HG02840 (cell line): ENCODE measurements around the gene SPDYE3.
"Not testable (repeated sequence)": the region's sequence is repeated elsewhere in the genome, so short reads cannot be mapped to it uniquely, and the experiment has no call there.

Source experiments
- ATAC-seq: cut with Tn5 transposase; IDR thresholded peaks from one replicate; pipeline ENCODE4 v1.9.1; 2021; ENCODE audit warnings: mild to moderate bottlenecking, moderate library complexity, moderate number of reproducible peaks; ENCODE audit not compliant: unreplicated experiment, low FRiP score

Gene SPDYE3

GRCh38 chr7:100348805-100349204, 41.3 kb downstream of the SPDYE3 start:
- no peak for ATAC-seq

GRCh38 chr7:100349757-100350156, 42.3 kb downstream of the SPDYE3 start:
- ATAC-seq: no peak

- no peak for ATAC-seq
These were observed 44.2 kb downstream of the SPDYE3 start for GRCh38 chr7:100351657-100352058.

GRCh38 chr7:100352230-100352781, 44.8 kb downstream of the SPDYE3 start:
- ATAC-seq: not testable (repeated sequence)

- no peak for ATAC-seq
These were observed 45.6 kb downstream of the SPDYE3 start for GRCh38 chr7:100352984-100353684.

GRCh38 chr7:100353685-100354330, 46.3 kb downstream of the SPDYE3 start:
- no peak for ATAC-seq

GRCh38 chr7:100356416-100357068, 49.0 kb downstream of the SPDYE3 start:
- no peak for ATAC-seq

GRCh38 chr7:100357131-100357561, 49.6 kb downstream of the SPDYE3 start:
- ATAC-seq: no peak

GRCh38 chr7:100358027-100358856, 50.7 kb downstream of the SPDYE3 start, which contains the start of gene PILRB:
PILRB (plus strand) TSS chr7:100358117; CDS start chr7:100358303, 186 bp downstream.
- ATAC-seq: no peak

GRCh38 chr7:100358857-100359212, 51.3 kb downstream of the SPDYE3 start:
- no peak for ATAC-seq

GRCh38 chr7:100360135-100360854, 52.8 kb downstream of the SPDYE3 start:
- ATAC-seq: no peak

GRCh38 chr7:100363098-100363497, 55.6 kb downstream of the SPDYE3 start:
- ATAC-seq: no peak

GRCh38 chr7:100363797-100364196, 56.3 kb downstream of the SPDYE3 start:
- ATAC-seq: not testable (repeated sequence)

- ATAC-seq: no peak
These were observed 57.0 kb downstream of the SPDYE3 start for GRCh38 chr7:100364480-100364879.

GRCh38 chr7:100365998-100366367, 58.5 kb downstream of the SPDYE3 start:
- ATAC-seq: not testable (repeated sequence)

GRCh38 chr7:100366411-100367250, 59.1 kb downstream of the SPDYE3 start:
- ATAC-seq: no peak

GRCh38 chr7:100367251-100367620, 59.7 kb downstream of the SPDYE3 start:
- no peak for ATAC-seq

- no peak for ATAC-seq
These were observed 60.4 kb downstream of the SPDYE3 start for GRCh38 chr7:100367676-100368613.
